Breast epithelium (tissue), 3 donors: Measurements from ENCODE around the gene NDUFB7.

Experiments
- POLR2A ChIP-seq: fragments of 450-650 bp; IDR thresholded peaks from one replicate; pipeline ENCODE4 v1.6.1; 2016; ENCODE audit warnings: antibody characterized with exemption, mild to moderate bottlenecking, moderate library complexity
- TF ChIP-seq, protein P1 (sequence below), 3 donors: fragments of 450-650 bp; IDR thresholded peaks; one replicate each; pipeline ENCODE4 v1.5.1; 2016 to 2017; ENCODE audit warnings: antibody characterized with exemption in 3 of 3, mild to moderate bottlenecking in 3 of 3, moderate library complexity in 3 of 3

DNA sequence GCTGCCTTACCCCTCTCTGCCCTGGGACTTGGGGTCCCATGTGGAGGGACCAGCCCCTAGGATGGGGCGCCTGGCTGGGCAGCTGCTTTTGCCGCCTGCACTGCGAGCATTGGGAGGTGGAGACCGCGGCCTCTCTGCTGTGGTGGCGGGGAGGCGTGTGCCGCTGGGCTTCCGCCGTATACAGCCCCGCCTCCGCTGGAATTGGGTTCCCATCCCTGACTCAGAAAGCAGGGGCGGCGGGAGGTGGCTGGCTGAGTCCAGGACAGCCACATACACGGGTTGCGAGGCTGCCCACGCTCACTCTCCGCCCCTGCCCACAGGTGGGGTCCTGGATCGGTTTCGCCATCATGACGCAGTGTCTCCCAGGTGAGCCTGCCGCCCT lies 6.6 kb downstream of the NDUFB7 start:
- TF ChIP-seq POLR2A, result no peak
- TF ChIP-seq, protein P1, sequence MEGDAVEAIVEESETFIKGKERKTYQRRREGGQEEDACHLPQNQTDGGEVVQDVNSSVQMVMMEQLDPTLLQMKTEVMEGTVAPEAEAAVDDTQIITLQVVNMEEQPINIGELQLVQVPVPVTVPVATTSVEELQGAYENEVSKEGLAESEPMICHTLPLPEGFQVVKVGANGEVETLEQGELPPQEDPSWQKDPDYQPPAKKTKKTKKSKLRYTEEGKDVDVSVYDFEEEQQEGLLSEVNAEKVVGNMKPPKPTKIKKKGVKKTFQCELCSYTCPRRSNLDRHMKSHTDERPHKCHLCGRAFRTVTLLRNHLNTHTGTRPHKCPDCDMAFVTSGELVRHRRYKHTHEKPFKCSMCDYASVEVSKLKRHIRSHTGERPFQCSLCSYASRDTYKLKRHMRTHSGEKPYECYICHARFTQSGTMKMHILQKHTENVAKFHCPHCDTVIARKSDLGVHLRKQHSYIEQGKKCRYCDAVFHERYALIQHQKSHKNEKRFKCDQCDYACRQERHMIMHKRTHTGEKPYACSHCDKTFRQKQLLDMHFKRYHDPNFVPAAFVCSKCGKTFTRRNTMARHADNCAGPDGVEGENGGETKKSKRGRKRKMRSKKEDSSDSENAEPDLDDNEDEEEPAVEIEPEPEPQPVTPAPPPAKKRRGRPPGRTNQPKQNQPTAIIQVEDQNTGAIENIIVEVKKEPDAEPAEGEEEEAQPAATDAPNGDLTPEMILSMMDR (IDR thresholded peaks at IDR 0.05), result no peak
